SK-N-SH treated with all-trans-retinoic acid at 6 μM for 48 hours (cell line): Measurements from ENCODE around the gene ZNF385B.

Source experiments
- ATAC-seq: fragments of 200-7000 bp; cut with Tn5 transposase; 3 replicates; pipeline ENCODE4 v1.9.1; 2020; ENCODE audit warnings: mild to moderate bottlenecking, moderate library complexity
- BACH2 ChIP-seq: fragments of 250-450 bp; sonication (Bioruptor Pico); IDR thresholded peaks from 2 replicates; pipeline ENCODE4 v1.9.0; 2021; ENCODE audit warnings: mild to moderate bottlenecking, borderline replicate concordance
- CSDC2 ChIP-seq: fragments of 250-450 bp; sonication (Bioruptor Pico); IDR thresholded peaks from 2 replicates; pipeline ENCODE4 v1.5.0; 2020; ENCODE audit warnings: mild to moderate bottlenecking, moderate library complexity
- CSRNP3 ChIP-seq: fragments of 250-450 bp; sonication (Bioruptor Pico); IDR thresholded peaks from 2 replicates; pipeline ENCODE4 v1.5.1; 2021; ENCODE audit warnings: mild to moderate bottlenecking, moderate library complexity
- GLIS3 ChIP-seq: fragments of 250-450 bp; sonication (Bioruptor Pico); IDR thresholded peaks from 2 replicates; pipeline ENCODE4 v1.5.0; 2020; ENCODE audit warnings: mild to moderate bottlenecking, moderate library complexity
- ISL1 ChIP-seq: fragments of 250-450 bp; sonication (Bioruptor Pico); IDR thresholded peaks from 2 replicates; pipeline ENCODE4 v2.1.2; 2022; ENCODE audit warnings: mild to moderate bottlenecking, moderate library complexity
- OSR1 ChIP-seq: fragments of 250-450 bp; sonication (Bioruptor Pico); IDR thresholded peaks from 2 replicates; pipeline ENCODE4 v1.8.0; 2022; ENCODE audit warnings: moderate library complexity, mild to moderate bottlenecking, inconsistent platforms
- PATZ1 ChIP-seq: fragments of 250-450 bp; sonication (Bioruptor Pico); IDR thresholded peaks from 2 replicates; pipeline ENCODE4 v1.8.0; 2020; ENCODE audit warnings: mild to moderate bottlenecking, moderate library complexity, borderline replicate concordance
- PPARA ChIP-seq: fragments of 250-450 bp; sonication (Bioruptor Pico); IDR thresholded peaks from 2 replicates; pipeline ENCODE4 v1.5.0; 2020; ENCODE audit warnings: mild to moderate bottlenecking, borderline replicate concordance
- RARB ChIP-seq: fragments of 250-450 bp; sonication (Bioruptor Pico); IDR thresholded peaks from 2 replicates; pipeline ENCODE4 v1.8.0; 2021; ENCODE audit warnings: mild to moderate bottlenecking, moderate library complexity
- TCF4 ChIP-seq: fragments of 250-450 bp; sonication (Bioruptor Pico); IDR thresholded peaks from 2 replicates; pipeline ENCODE4 v1.8.0; 2021; ENCODE audit warnings: mild to moderate bottlenecking, moderate library complexity, borderline replicate concordance
- TOX ChIP-seq: fragments of 250-450 bp; sonication (Bioruptor Pico); IDR thresholded peaks from 2 replicates; pipeline ENCODE4 v1.8.0; 2021; ENCODE audit warnings: mild to moderate bottlenecking, moderate library complexity, borderline replicate concordance
- ZFP3 ChIP-seq: fragments of 250-450 bp; sonication (Bioruptor Pico); IDR thresholded peaks from 2 replicates; pipeline ENCODE4 v1.5.0; 2020; ENCODE audit warnings: mild to moderate bottlenecking, moderate library complexity
- ZNF565 ChIP-seq: fragments of 450-650 bp; formaldehyde crosslinking; conservative IDR thresholded peaks from 2 replicates; pipeline ENCODE4 v1.5.0; 2020; ENCODE audit warnings: low read depth, mild to moderate bottlenecking, moderate library complexity
- TF ChIP-seq, protein P1 (sequence below): fragments of 250-450 bp; sonication (Bioruptor Pico); IDR thresholded peaks from 2 replicates; pipeline ENCODE4 v1.5.1; 2020; ENCODE audit warnings: low read depth, mild to moderate bottlenecking, moderate library complexity
- TF ChIP-seq, protein P2 (sequence below): fragments of 250-450 bp; sonication (Bioruptor Pico); IDR thresholded peaks from 2 replicates; pipeline ENCODE4 v1.5.0; 2020; ENCODE audit warnings: mild to moderate bottlenecking, moderate library complexity

The ZNF385B gene

DNA sequence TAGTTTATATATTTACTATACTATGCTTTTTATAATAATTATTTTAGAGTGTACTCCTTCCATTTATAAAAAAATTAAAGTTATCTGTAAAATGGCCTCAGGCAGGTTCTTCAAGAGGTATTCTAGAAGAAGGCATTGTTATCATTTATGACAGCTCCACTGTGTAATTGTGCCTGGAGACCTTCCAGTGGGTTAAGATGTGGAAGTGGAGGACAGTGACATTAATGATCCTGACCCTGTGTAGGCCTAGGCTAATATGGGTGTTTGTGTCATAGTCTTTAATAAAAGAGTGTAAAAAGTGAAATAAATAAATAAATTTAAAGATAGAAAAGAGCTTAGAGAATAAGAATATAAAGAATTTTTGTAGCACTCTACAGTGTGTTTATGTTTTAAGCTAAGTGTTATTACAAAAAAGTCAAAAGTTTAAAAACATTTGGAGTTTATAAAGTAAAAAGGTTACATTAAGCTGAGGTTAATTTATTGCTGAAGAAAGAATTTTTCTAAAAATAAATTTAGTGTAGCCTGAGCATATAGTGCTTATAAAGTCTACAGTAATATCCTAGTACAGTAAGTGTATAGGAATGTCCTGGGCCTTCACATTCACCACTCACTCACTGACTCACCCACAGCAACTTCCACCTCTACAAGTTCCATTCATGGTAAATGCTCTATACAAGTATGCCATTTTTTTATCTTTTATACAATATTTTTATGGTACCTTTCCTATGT, 406.8 kb downstream of the ZNF385B start:
- ATAC-seq = peak; percentile 100
- TF ChIP-seq ZNF565 (CRISPR knock-in tag) (no peak), OSR1 (CRISPR knock-in tag) (no peak), TCF4 (CRISPR knock-in tag) (no peak), PATZ1 (CRISPR knock-in tag) (no peak)
- TF ChIP-seq, all 23 proteins: peak for 0

DNA sequence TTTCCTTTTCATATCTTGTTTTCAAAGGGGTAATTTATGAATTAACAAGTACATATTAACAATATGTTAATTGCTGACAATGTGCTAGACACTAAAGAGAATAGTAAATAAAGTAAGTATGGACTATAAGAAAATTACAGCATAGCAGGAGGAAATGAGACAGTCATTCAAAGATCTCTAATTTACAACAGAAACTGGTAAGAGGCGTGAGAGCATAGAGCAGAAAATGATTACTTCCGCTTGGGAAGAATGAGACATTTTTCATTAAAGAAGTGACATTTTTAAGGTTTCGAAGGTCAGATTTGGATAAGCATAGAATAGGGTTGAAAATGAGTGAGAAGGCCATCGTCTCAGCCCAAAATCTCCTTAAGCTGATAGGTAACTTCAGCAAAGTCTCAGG, 412.4 kb downstream of the ZNF385B start:
- TF ChIP-seq TOX (CRISPR knock-in tag) (no peak), PATZ1 (CRISPR knock-in tag) (no peak), CSDC2 (CRISPR knock-in tag) (no peak), ZFP3 (no peak), TCF4 (CRISPR knock-in tag) (no peak), ZNF565 (CRISPR knock-in tag) (no peak), OSR1 (CRISPR knock-in tag) (no peak), RARB (CRISPR knock-in tag) (no peak)
- TF ChIP-seq, protein P1, sequence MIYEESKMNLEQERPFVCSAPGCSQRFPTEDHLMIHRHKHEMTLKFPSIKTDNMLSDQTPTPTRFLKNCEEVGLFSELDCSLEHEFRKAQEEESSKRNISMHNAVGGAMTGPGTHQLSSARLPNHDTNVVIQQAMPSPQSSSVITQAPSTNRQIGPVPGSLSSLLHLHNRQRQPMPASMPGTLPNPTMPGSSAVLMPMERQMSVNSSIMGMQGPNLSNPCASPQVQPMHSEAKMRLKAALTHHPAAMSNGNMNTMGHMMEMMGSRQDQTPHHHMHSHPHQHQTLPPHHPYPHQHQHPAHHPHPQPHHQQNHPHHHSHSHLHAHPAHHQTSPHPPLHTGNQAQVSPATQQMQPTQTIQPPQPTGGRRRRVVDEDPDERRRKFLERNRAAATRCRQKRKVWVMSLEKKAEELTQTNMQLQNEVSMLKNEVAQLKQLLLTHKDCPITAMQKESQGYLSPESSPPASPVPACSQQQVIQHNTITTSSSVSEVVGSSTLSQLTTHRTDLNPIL (CRISPR knock-in tag) = no peak
- TF ChIP-seq, protein P2, sequence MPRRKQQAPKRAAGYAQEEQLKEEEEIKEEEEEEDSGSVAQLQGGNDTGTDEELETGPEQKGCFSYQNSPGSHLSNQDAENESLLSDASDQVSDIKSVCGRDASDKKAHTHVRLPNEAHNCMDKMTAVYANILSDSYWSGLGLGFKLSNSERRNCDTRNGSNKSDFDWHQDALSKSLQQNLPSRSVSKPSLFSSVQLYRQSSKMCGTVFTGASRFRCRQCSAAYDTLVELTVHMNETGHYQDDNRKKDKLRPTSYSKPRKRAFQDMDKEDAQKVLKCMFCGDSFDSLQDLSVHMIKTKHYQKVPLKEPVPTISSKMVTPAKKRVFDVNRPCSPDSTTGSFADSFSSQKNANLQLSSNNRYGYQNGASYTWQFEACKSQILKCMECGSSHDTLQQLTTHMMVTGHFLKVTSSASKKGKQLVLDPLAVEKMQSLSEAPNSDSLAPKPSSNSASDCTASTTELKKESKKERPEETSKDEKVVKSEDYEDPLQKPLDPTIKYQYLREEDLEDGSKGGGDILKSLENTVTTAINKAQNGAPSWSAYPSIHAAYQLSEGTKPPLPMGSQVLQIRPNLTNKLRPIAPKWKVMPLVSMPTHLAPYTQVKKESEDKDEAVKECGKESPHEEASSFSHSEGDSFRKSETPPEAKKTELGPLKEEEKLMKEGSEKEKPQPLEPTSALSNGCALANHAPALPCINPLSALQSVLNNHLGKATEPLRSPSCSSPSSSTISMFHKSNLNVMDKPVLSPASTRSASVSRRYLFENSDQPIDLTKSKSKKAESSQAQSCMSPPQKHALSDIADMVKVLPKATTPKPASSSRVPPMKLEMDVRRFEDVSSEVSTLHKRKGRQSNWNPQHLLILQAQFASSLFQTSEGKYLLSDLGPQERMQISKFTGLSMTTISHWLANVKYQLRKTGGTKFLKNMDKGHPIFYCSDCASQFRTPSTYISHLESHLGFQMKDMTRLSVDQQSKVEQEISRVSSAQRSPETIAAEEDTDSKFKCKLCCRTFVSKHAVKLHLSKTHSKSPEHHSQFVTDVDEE (CRISPR knock-in tag) = no peak
- ATAC-seq = no peak

GRCh38 chr2:179447839-179448447, 413.5 kb downstream of the ZNF385B start:
- no peak for TF ChIP-seq GLIS3 (CRISPR knock-in tag)
- no peak for TF ChIP-seq CSDC2 (CRISPR knock-in tag)
- no peak for TF ChIP-seq BACH2 (CRISPR knock-in tag)
- TF ChIP-seq, protein P1 (CRISPR knock-in tag) = no peak
- TF ChIP-seq PPARA (CRISPR knock-in tag) = no peak
- TF ChIP-seq ISL1 (CRISPR knock-in tag) = no peak
- ATAC-seq = no peak

DNA sequence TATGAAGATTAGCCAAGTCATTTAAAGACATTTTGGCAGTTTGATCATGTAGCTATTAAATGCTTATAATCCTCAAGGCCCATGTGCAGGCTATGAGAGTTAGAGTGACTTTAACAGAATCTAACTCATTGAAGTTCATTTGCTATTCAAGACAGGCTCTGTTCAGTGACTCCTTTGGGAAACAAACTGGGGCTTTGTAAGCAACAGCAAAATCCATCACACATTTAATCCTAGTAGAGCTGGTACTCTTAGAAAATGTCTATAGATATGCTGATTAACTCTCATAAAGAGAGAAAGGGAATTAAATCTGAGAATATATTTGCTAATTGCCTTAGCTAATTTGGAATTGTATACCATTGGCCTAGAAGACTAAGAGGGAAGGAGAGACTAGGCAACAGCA, 414.0 kb downstream of the ZNF385B start:
- no peak for ATAC-seq
- TF ChIP-seq CSRNP3 (CRISPR knock-in tag) (no peak), GLIS3 (CRISPR knock-in tag) (no peak)
